Ovary (tissue), 9 donors: ENCODE results near the gene CHN1. TPM values are rescaled to one million over a fixed set of nuclear protein-coding genes. Genes with fewer than 3 reads are reported as not detected.

Source experiments
- DNase-seq, 5 donors: peaks; one replicate each; pipeline ENCODE4 v3.0.0-alpha.2; 2019 to 2020
- H3K27ac ChIP-seq, 2 donors: fragments of 200-600 bp; one replicate each; pipeline versions ENCODE4 v1.5.1 to v1.8.0; 2019 to 2022
- H3K27me3 ChIP-seq: fragments of 200-600 bp; one replicate; pipeline ENCODE4 v1.8.0; 2022
- H3K36me3 ChIP-seq: fragments of 200-600 bp; sonication (generic); one replicate; pipeline ENCODE4 v1.5.1; 2019
- H3K4me1 ChIP-seq: one replicate; pipeline ENCODE4 v1.8.1; 2013; ENCODE audit warnings: mild to moderate bottlenecking, moderate library complexity; ENCODE audit not compliant: insufficient read depth
- H3K4me3 ChIP-seq: fragments of 200-600 bp; sonication (generic); one replicate; pipeline ENCODE4 v1.5.1; 2017
- H3K9me3 ChIP-seq, 2 donors: fragments of 200-600 bp in 1 of 2; sonication (generic) in 1 of 2; one replicate each; pipeline versions ENCODE4 v1.5.1 to v1.8.1; 2013 to 2019; ENCODE audit warnings: mild to moderate bottlenecking in 1 of 2, moderate library complexity in 1 of 2
- CTCF ChIP-seq, 3 donors: fragments of 450-650 bp in 2 of 3; fragments of 200-600 bp in 1 of 3; IDR thresholded peaks; one replicate each; pipeline versions ENCODE4 v1.5.1 to v1.8.0; 2016 to 2022; ENCODE audit warnings: antibody characterized with exemption in 3 of 3, mild to moderate bottlenecking in 1 of 3
- EP300 ChIP-seq: sonication (generic); formaldehyde crosslinking; IDR thresholded peaks from one replicate; pipeline ENCODE4 v1.6.1; 2017; ENCODE audit warnings: antibody characterized with exemption
- POLR2A ChIP-seq: fragments of 450-650 bp; IDR thresholded peaks from one replicate; pipeline ENCODE4 v1.6.1; 2017; ENCODE audit warnings: antibody characterized with exemption, mild to moderate bottlenecking, moderate library complexity
- WGBS, 3 donors: extraction: QIAGEN DNeasy Blood & Tissue Kit in 1 of 3; methylation state at CpG; one replicate each; pipeline versions ENCODE4 v1.1.5 to v1.1.7; 2013 to 2017; 5-methylcytosine and 5-hydroxymethylcytosine counted together
- intact Hi-C, 4 donors: fragments of 100-400 bp; cut with DNase I; formaldehyde crosslinking; loops; one replicate each; pipeline versions ENCODE4 v1.11.0 to v1.15.1; 2022 to 2023
- polyA plus RNA-seq, 2 donors: library from polyadenylated mRNA; stranded (reverse); fragments of 200-250 nt in 1 of 2; fragments of 350-450 nt in 1 of 2; fragmentation: Illumina TruSeq in 1 of 2; extraction: RNeasy Lipid Tissue Mini Kit (QIAGEN cat#74804) in 1 of 2; gene quantifications; one replicate each; pipeline ENCODE4 v1.2.3, GENCODE V29; 2013 to 2014
- total RNA-seq, 7 donors: library from RNA; depleted of rRNA in 2 of 7; stranded (reverse); fragments of >200 nt in 2 of 7; fragmentation: NEBNext Ultra II Directional in 3 of 7; extraction: Animal tissue kit (Norgen Biotek cat#: 25700) in 3 of 7; gene quantifications; one replicate each; pipeline versions ENCODE4 v1.1.0 to v1.2.4, GENCODE V29; 2016 to 2023
- donor health status: DM: no; HTN: no; CAD: no; lungs with moderate emphysema.
- donor health status: DM: no; HTN: no; CAD: no.
- donor health status: Bipolar disorder and iron deficiency.
- donor health status: DM: yes; HTN: yes; CAD: no.
- donor health status: DM: no; HTN: no; CAD: no.
- donor health status: DM: yes; HTN: yes; CAD: no.

CHN1 gene
- total and polyA plus RNA-seq, 9 donors: 6.5 to 18.0 (median 9.4) TPM

DNA sequence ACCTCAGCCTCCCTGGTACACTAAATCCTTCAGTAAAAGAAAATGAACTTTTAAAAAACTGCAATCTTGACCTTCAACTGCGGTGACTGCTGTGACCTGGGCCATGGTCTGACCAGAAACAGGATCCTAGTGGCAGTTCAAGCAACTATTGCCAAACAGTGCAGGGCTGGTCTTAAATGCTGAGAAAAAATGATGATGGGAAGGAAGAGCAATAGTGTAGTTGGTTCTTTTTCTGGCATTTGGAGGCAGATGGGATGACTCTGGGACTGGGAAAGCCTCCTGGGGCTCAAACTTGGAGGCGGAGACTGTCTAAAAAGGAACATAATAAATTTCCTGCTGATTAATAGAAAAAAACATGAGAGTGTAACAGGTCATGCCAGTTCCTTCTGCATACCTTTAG lies 45.4 kb downstream of the CHN1 start:
- Histone ChIP-seq H3K36me3 (no peaks in the 10 kb centered on the region), H3K27me3 (no peaks in the 10 kb centered on the region), H3K9me3 (no peaks in the 10 kb centered on the region), H3K4me3 (no peak overlapping the region), H3K4me1 (no peaks in the 10 kb centered on the region), H3K27ac (no peak overlapping the region)
- intact Hi-C loops: no loop called here
- DNase-seq: peak in 1 of 5 donors; percentile 13
- 26 to 45% (median 36%) methylated on average over 2 of the region's 2 CpGs for WGBS, 3 donors
- TF ChIP-seq CTCF (IDR thresholded peaks at IDR 0.05) (no peak), POLR2A (no peak), EP300 (no peak)

DNA sequence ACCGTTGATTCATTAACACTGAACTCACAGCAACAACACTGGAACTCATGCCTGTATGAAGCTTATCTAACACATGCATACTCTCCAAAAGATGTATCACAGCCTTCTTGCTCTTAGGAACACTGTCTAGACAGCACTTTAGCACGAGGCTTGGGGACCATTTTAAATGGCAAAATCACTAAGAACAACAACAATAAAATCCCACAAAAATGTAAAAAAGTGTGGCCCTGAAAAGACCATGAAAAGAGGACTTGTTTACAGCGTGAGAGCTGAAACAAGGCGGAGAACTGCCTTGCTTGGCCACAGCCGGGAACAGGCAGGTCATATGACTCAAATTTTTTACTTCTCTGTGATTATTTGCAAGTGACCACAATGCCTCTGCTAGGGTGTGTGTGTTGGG lies 48.1 kb downstream of the CHN1 start:
- no peak for DNase-seq
- no peak for TF ChIP-seq EP300
- no peak for TF ChIP-seq CTCF (IDR thresholded peaks at IDR 0.05)
- TF ChIP-seq POLR2A: no peak
- WGBS, 3 donors: 85 to 87% (median 85%) methylated on average over 5 of the region's 5 CpGs
- intact Hi-C loops: no loop called here
- H3K36me3 ChIP-seq: no peaks in the 10 kb centered on the region
- H3K4me1 ChIP-seq: no peaks in the 10 kb centered on the region
- no peaks in the 10 kb centered on the region for H3K27me3 ChIP-seq
- no peak overlapping the region for H3K4me3 ChIP-seq
- H3K9me3 ChIP-seq: no peaks in the 10 kb centered on the region
- no peak overlapping the region for H3K27ac ChIP-seq

- no peak overlapping the region for H3K4me3 ChIP-seq
- TF ChIP-seq POLR2A (no peak), EP300 (no peak), CTCF (IDR thresholded peaks at IDR 0.05) (no peak)
- H3K9me3 ChIP-seq: no peaks in the 10 kb centered on the region
- 82 to 86% (median 83%) methylated on average over 6 of the region's 6 CpGs for WGBS, 3 donors
- H3K27ac ChIP-seq: no peak overlapping the region
- intact Hi-C loops: no loop called here
- no peaks in the 10 kb centered on the region for H3K36me3 ChIP-seq
- H3K4me1 ChIP-seq: no peaks in the 10 kb centered on the region
- DNase-seq: no peak
- no peaks in the 10 kb centered on the region for H3K27me3 ChIP-seq
These were observed 52.6 kb downstream of the CHN1 start for GRCh38 chr2:174952607-174953006.

GRCh38 chr2:174951745-174952144 lies 53.4 kb downstream of the CHN1 start:
- H3K27me3 ChIP-seq: no peaks in the 10 kb centered on the region
- no peaks in the 10 kb centered on the region for H3K9me3 ChIP-seq
- DNase-seq: no peak
- 79 to 93% (median 87%) methylated on average over 1 of the region's 1 CpG for WGBS, 3 donors
- TF ChIP-seq CTCF (IDR thresholded peaks at IDR 0.05) (no peak), EP300 (no peak), POLR2A (no peak)
- no peaks in the 10 kb centered on the region for H3K36me3 ChIP-seq
- no peak overlapping the region for H3K27ac ChIP-seq
- no peak overlapping the region for H3K4me3 ChIP-seq
- no peaks in the 10 kb centered on the region for H3K4me1 ChIP-seq
- intact Hi-C loops: no loop called here
